GM11168 (cell line): Measurements from ENCODE around the gene SEC61G.

Experiments
- in situ Hi-C: fragments of 300-500 bp; cut with MboI; formaldehyde crosslinking; loops from one replicate; pipeline ENCODE4 v1.12.0; 2022; ENCODE audit warnings: low sequenced_read_pairs; ENCODE audit not compliant: unreplicated experiment

Gene SEC61G

GRCh38 chr7:54758702-54759592, at the start of gene SEC61G:
SEC61G (minus strand) TSS chr7:54759211; CDS start chr7:54757588, 1,623 bp downstream.
- in situ Hi-C loops = loop anchor here (25.0 kb wide), 1 partner anchor 653 kb away; no protein-coding TSS in a partner anchor

GRCh38 chr7:54802841-54803240, 43.8 kb upstream of the SEC61G start:
- in situ Hi-C loops = no loop called here

- in situ Hi-C loops = no loop called here
These were observed 43.1 kb upstream of the SEC61G start for GRCh38 chr7:54802114-54802513.

- in situ Hi-C loops = no loop called here
These were observed 40.8 kb upstream of the SEC61G start for GRCh38 chr7:54799792-54800191.

GRCh38 chr7:54798530-54798929, 39.5 kb upstream of the SEC61G start:
- in situ Hi-C loops = no loop called here

- in situ Hi-C loops = no loop called here
These were observed 37.8 kb upstream of the SEC61G start for GRCh38 chr7:54796853-54797252.

- in situ Hi-C loops = no loop called here
These were observed 37.1 kb upstream of the SEC61G start for GRCh38 chr7:54796150-54796549.

- in situ Hi-C loops = no loop called here
These were observed 33.4 kb upstream of the SEC61G start for GRCh38 chr7:54792383-54792782.

- in situ Hi-C loops = no loop called here
These were observed 29.7 kb upstream of the SEC61G start for GRCh38 chr7:54788664-54789063.

- in situ Hi-C loops = no loop called here
These were observed 26.2 kb upstream of the SEC61G start for GRCh38 chr7:54785261-54785660.

- in situ Hi-C loops = no loop called here
These were observed 24.9 kb upstream of the SEC61G start for GRCh38 chr7:54783952-54784351.

GRCh38 chr7:54782829-54783228, 23.8 kb upstream of the SEC61G start:
- in situ Hi-C loops = no loop called here

- in situ Hi-C loops = no loop called here
These were observed 23.3 kb upstream of the SEC61G start for GRCh38 chr7:54782314-54782713.

- in situ Hi-C loops = no loop called here
These were observed 22.3 kb upstream of the SEC61G start for GRCh38 chr7:54781134-54781920.

GRCh38 chr7:54780490-54780889, 21.5 kb upstream of the SEC61G start:
- in situ Hi-C loops = no loop called here

- in situ Hi-C loops = no loop called here
These were observed 19.9 kb upstream of the SEC61G start for GRCh38 chr7:54778696-54779540.

GRCh38 chr7:54778166-54778565, 19.2 kb upstream of the SEC61G start:
- in situ Hi-C loops = no loop called here

GRCh38 chr7:54774785-54775740, 16.1 kb upstream of the SEC61G start:
- in situ Hi-C loops = loop anchor here (5.0 to 25.0 kb wide), 2 partner anchors 477 to 637 kb away; no protein-coding TSS in a partner anchor
